Measurements from ENCODE around the gene LIPE. TPM values are rescaled to one million over a fixed set of nuclear protein-coding genes. Genes with fewer than 3 reads are reported as not detected.

Gene LIPE
- polyA plus RNA-seq, 3 donors from 2014 or later = 1.9 to 3.9 (median 2.3) TPM

DNA sequence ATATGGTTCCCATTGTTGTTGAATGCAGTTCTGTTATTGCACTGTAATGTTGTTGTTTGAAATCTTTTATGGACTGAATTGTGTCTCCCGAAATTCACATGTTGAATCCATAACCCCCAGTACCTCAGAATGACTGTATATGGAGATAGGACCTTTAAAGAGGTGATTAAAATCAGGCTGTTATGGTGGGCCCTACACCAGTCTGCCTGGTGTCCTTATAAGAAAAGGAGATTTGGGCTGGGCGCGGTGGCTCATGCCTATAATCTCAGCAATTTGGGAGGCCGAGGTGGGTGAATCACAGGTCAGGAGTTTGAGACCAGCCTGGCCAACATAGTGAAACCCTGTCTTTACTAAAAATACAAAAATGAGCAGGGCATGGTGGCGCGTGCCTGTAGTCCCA, 8.1 kb upstream of the LIPE start:
- peaks cover 4 to 17% of the 10 kb centered on the region in 2 donors for H3K4me1 Mint-ChIP-seq
- H3K36me3 Mint-ChIP-seq = no peaks in the 10 kb centered on the region
- H3K27ac Mint-ChIP-seq = no peak overlapping the region
- H3K9me3 Mint-ChIP-seq = no peaks in the 10 kb centered on the region
- H3K4me3 Mint-ChIP-seq = no peak overlapping the region
- DNase-seq = no peak
- H3K27me3 Mint-ChIP-seq (ENCODE audit: low read depth in 3 of 3) = peaks cover 0 to 3% (median under 1%) of the 10 kb centered on the region in 3 donors

GRCh38 chr19:42433503-42434260, 6.5 kb upstream of the LIPE start:
- Mint-ChIP-seq H3K27me3 (ENCODE audit: low read depth in 3 of 3) (peaks cover 0 to 2% (median 0%) of the 10 kb centered on the region in 3 donors), H3K4me3 (no peak overlapping the region), H3K36me3 (no peaks in the 10 kb centered on the region), H3K27ac (no peak overlapping the region), H3K4me1 (peaks cover 4 to 7% of the 10 kb centered on the region in 2 donors), H3K9me3 (no peaks in the 10 kb centered on the region)
- DNase-seq = peak; percentile 32 to 55 (median 47)

DNA sequence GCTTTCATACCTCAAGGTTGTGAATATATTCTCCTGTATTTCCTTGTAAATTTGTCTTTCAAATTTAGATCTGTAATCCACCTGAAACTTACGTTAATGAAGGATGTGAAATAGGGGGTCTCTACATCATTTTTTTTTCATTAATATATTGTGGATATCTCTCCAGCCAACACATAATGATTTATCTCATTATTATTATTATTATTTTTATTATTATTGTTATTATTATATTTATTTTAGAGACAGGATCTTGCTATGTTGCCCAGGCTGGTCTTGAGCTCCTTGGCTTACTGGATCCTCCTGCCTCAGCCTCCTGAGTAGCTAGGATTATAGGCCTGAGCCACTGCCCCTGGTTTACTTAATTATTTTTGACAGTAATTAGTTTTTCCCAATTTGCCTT, 4.3 kb upstream of the LIPE start:
- no peak for DNase-seq
- Mint-ChIP-seq H3K4me1 (no peaks in the 10 kb centered on the region), H3K9me3 (no peaks in the 10 kb centered on the region), H3K4me3 (no peak overlapping the region), H3K27me3 (ENCODE audit: low read depth in 3 of 3) (peaks cover 0 to 2% (median 0%) of the 10 kb centered on the region in 3 donors), H3K36me3 (no peaks in the 10 kb centered on the region), H3K27ac (no peak overlapping the region)

- H3K36me3 Mint-ChIP-seq = no peaks in the 10 kb centered on the region
- peaks cover 5 to 9% of the 10 kb centered on the region in 2 donors for H3K4me1 Mint-ChIP-seq
- no peaks in the 10 kb centered on the region for H3K9me3 Mint-ChIP-seq
- no peak overlapping the region for H3K4me3 Mint-ChIP-seq
- H3K27ac Mint-ChIP-seq = no peak overlapping the region
- no peaks in the 10 kb centered on the region for H3K27me3 Mint-ChIP-seq (ENCODE audit: low read depth in 3 of 3)
- DNase-seq = no peak
Observed at GRCh38 chr19:42428676-42429075, 1.5 kb upstream of the LIPE start.

GRCh38 chr19:42426643-42427042, 545 bp downstream of the LIPE start:
- no peaks in the 10 kb centered on the region for H3K9me3 Mint-ChIP-seq
- no peak overlapping the region for H3K4me3 Mint-ChIP-seq

DNA sequence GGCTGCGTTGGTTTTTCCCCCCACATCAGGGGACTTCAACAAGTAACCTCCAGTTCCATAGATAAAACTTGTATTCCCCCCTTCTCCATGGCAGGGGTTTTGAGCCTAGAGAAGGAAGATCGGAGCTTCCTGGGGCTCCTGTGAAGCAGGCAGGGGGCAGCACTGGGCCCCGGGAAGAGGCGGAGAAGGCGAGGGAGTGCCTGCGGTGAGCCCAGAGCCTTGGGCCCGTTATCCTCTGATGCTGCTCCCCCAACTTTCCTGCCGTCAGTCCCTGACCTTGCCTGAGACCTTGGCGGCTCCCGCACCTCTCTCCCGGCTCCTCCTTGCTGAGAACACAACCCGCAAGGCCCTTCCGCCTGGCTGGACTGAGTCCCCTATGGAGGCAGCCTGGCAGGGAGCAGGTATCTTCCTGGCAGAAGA, 2.5 kb downstream of the LIPE start:
- Mint-ChIP-seq H3K27ac (peak overlapping the region in 1 of 6 donors; percentile 28), H3K4me1 (peaks cover 34 to 44% of the 10 kb centered on the region in 2 donors), H3K9me3 (no peaks in the 10 kb centered on the region), H3K27me3 (ENCODE audit: low read depth in 3 of 3) (peaks cover 0 to 4% (median 2%) of the 10 kb centered on the region in 3 donors), H3K36me3 (no peaks in the 10 kb centered on the region), H3K4me3 (peak overlapping the region in 4 of 5 donors; percentile 90 to 98 (median 94))
- DNase-seq = no peak

More at GRCh38 chr19:42426643-42427042, 545 bp downstream of the LIPE start:
- H3K4me1 Mint-ChIP-seq = peaks cover 23 to 29% of the 10 kb centered on the region in 2 donors
- no peak for DNase-seq
- H3K27ac Mint-ChIP-seq = no peak overlapping the region
- H3K36me3 Mint-ChIP-seq = no peaks in the 10 kb centered on the region
- H3K27me3 Mint-ChIP-seq (ENCODE audit: low read depth in 3 of 3) = peaks cover 0 to 4% (median 2%) of the 10 kb centered on the region in 3 donors

DNA sequence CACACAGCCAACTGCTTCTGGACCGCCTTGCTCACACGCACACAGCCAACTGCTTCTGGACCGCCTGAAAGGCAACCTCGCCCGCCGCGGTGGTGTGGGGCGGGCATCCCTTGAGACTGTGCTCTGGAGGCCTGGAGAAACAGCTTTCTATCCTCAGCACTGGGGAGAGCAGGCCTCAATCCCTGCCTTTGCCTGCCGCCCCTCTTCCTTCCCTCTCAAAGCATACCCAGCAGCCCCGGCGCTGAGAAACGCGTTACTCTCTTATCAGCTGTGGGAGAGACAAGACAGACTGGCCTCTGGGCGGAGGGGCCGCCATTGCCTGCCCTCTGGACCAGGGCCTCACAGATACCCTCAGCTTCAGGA, 2.9 kb downstream of the LIPE start:
- Mint-ChIP-seq H3K9me3 (no peaks in the 10 kb centered on the region), H3K27me3 (ENCODE audit: low read depth in 3 of 3) (peaks cover 0 to 4% (median 2%) of the 10 kb centered on the region in 3 donors), H3K36me3 (no peaks in the 10 kb centered on the region), H3K4me1 (peaks cover 34 to 45% of the 10 kb centered on the region in 2 donors), H3K27ac (peak overlapping the region in 2 of 6 donors; percentile 28 to 85), H3K4me3 (peak overlapping the region; percentile 90 to 98 (median 97))
- DNase-seq = no peak

DNA sequence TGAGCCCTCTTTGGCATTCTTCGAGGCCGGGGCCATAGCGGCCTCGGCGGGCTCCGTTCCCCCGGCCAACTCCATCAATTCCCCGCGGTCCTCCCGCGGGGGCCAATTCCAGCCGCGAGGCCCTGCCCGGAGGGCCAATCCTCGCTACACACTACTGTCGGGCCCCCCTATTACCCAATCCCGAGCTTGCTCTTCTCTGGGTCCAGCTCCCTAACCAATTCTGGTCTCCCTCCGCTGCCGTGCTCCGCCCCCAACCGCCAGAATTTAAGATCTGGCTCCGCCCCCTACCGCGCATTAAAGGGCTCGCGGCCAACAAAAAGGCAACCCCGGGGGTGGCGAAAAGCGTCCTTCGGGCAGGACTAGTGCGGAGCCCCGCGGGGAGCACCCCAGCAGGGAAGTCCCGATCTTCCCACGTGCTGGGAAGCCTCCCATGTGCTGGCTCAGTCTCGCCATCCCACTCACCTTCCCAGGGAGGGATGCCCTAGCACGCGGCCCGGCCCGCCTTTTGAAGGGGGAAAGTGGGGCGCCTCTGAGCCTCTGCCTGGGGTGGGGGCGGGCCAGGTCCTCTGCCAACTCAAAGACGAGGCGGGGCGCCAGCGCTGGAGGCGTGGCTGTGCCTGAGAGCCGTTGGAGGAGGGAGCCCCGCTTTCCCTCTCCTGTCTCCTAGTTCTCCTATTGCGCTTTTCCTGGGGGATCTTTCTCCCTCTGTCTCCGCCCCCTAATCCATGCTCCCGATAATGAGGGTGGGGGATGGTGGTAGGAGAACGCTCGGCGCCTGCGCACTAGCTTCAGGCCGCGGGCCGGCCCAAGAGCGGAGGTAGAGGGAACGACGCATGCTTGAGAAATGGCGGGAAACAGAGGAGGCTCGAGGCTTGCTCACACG, 3.5 kb downstream of the LIPE start:
- Mint-ChIP-seq H3K4me3 (peak overlapping the region; percentile 90 to 98 (median 97)), H3K27ac (peak overlapping the region; percentile 80 to 95 (median 86)), H3K9me3 (no peaks in the 10 kb centered on the region), H3K27me3 (ENCODE audit: low read depth in 3 of 3) (peaks cover 0 to 4% (median 2%) of the 10 kb centered on the region in 3 donors), H3K4me1 (peaks cover 34 to 45% of the 10 kb centered on the region in 2 donors), H3K36me3 (no peaks in the 10 kb centered on the region)
- peak; percentile 92 to 93 (median 93) for DNase-seq

DNA sequence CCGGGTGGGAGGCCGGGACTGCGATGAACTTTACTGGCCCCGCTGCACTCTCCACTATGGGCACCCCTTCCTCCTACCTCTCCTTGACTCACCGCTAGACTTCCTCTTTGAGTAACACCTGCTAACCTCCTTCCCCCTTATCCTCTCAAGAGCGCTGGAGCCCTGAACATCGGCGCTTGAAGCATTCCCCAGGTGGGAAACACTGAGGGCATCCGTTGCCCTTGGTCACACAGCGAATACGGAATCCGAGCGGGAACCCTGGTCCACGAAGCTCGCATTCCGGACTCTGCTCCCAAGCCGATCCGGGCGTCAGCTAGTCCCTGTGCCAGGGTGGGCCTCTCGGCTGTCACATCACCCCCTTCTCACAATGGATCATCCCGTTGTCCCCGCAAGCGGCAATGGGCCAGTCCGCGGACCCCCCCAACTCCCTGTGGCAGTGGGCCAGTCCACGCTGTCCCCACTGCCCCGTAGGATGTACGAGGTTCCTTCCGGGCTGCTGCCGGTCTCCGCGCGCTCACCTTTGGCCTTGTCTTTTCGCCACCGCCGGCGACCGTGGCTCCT, 4.2 kb downstream of the LIPE start:
- Mint-ChIP-seq H3K4me1 (peaks cover 34 to 45% of the 10 kb centered on the region in 2 donors), H3K36me3 (no peaks in the 10 kb centered on the region), H3K9me3 (no peaks in the 10 kb centered on the region), H3K27ac (peak overlapping the region; percentile 80 to 95 (median 86)), H3K27me3 (ENCODE audit: low read depth in 3 of 3) (peaks cover 0 to 4% (median 2%) of the 10 kb centered on the region in 3 donors), H3K4me3 (peak overlapping the region; percentile 90 to 98 (median 97))
- DNase-seq = no peak

GRCh38 chr19:42422092-42422900, 4.9 kb downstream of the LIPE start:
- no peak for DNase-seq
- Mint-ChIP-seq H3K9me3 (no peaks in the 10 kb centered on the region), H3K27me3 (ENCODE audit: low read depth in 3 of 3) (peaks cover 0 to 4% (median 2%) of the 10 kb centered on the region in 3 donors), H3K36me3 (no peaks in the 10 kb centered on the region), H3K4me3 (peak overlapping the region; percentile 90 to 98 (median 97)), H3K4me1 (peaks cover 34 to 45% of the 10 kb centered on the region in 2 donors), H3K27ac (peak overlapping the region; percentile 80 to 95 (median 86))

- Mint-ChIP-seq H3K4me1 (peaks cover 34 to 45% of the 10 kb centered on the region in 2 donors), H3K36me3 (no peaks in the 10 kb centered on the region), H3K9me3 (no peaks in the 10 kb centered on the region), H3K4me3 (peak overlapping the region in 4 of 5 donors; percentile 90 to 97 (median 94)), H3K27ac (no peak overlapping the region), H3K27me3 (ENCODE audit: low read depth in 3 of 3) (peaks cover 0 to 4% (median 2%) of the 10 kb centered on the region in 3 donors)
- DNase-seq = no peak
Observed at GRCh38 chr19:42421591-42422031, 5.6 kb downstream of the LIPE start.

GRCh38 chr19:42421101-42421500, 6.1 kb downstream of the LIPE start:
- peak overlapping the region in 2 of 6 donors; percentile 28 to 39 for H3K27ac Mint-ChIP-seq
- peaks cover 0 to 4% (median 2%) of the 10 kb centered on the region in 3 donors for H3K27me3 Mint-ChIP-seq (ENCODE audit: low read depth in 3 of 3)
- H3K9me3 Mint-ChIP-seq = no peaks in the 10 kb centered on the region
- DNase-seq = no peak
- H3K36me3 Mint-ChIP-seq = no peaks in the 10 kb centered on the region
- peak overlapping the region in 2 of 5 donors; percentile 90 for H3K4me3 Mint-ChIP-seq
- H3K4me1 Mint-ChIP-seq = peaks cover 34 to 45% of the 10 kb centered on the region in 2 donors
